Hepatocyte (in vitro differentiated cells): ENCODE data around the gene PCDHGA6.

ENCODE experiments used
- CTCF ChIP-seq: fragments of 200-600 bp; sonication (generic); IDR thresholded peaks from 2 replicates; pipeline ENCODE4 v1.5.1; 2016; ENCODE audit warnings: antibody characterized with exemption, mild to moderate bottlenecking; ENCODE audit not compliant: poor library complexity
- EZH2 ChIP-seq: fragments of 200-600 bp; sonication (generic); IDR thresholded peaks from 2 replicates; pipeline ENCODE4 v1.6.1; 2016; ENCODE audit warnings: antibody characterized with exemption, mild to moderate bottlenecking, borderline replicate concordance

GRCh38 chr5:141382469-141383294 is 9.0 kb downstream of the PCDHGA6 start, which contains the start of gene PCDHGA7:
- TF ChIP-seq CTCF (no peak), EZH2 (no peak)
